Neural progenitor cell (in vitro differentiated cells): ENCODE data around the gene GMDS. TPM values are rescaled to one million over a fixed set of nuclear protein-coding genes. Genes with fewer than 3 reads are reported as not detected.

Experiments
- DNase-seq: peaks from one replicate; pipeline ENCODE4 v3.0.0-alpha.2; 2016; ENCODE audit warnings: low spot score
- H2AFZ ChIP-seq: fragments of 200-600 bp; sonication (generic); replicated peaks from 2 replicates; pipeline ENCODE4 v1.6.1; 2016; ENCODE audit warnings: antibody characterized with exemption
- H3F3A ChIP-seq: fragments of 200-600 bp; sonication (generic); 2 replicates; pipeline ENCODE4 v1.6.1; 2016; ENCODE audit warnings: antibody characterized with exemption, low read depth
- H3K27ac ChIP-seq: fragments of 200-600 bp; sonication (generic); 2 replicates; pipeline ENCODE4 v1.5.1; 2016; ENCODE audit warnings: mild to moderate bottlenecking
- H3K27me3 ChIP-seq: fragments of 200-600 bp; sonication (generic); 2 replicates; pipeline ENCODE4 v1.6.1; 2016; ENCODE audit warnings: mild to moderate bottlenecking, moderate library complexity
- H3K36me3 ChIP-seq: fragments of 200-600 bp; sonication (generic); 2 replicates; pipeline ENCODE4 v1.5.1; 2016
- H3K4me1 ChIP-seq: fragments of 200-600 bp; sonication (generic); 2 replicates; pipeline ENCODE4 v1.6.1; 2016; ENCODE audit warnings: mixed run types
- H3K4me2 ChIP-seq: fragments of 200-600 bp; sonication (generic); 2 replicates; pipeline ENCODE4 v1.6.1; 2016
- H3K4me3 ChIP-seq: fragments of 200-600 bp; sonication (generic); 2 replicates; pipeline ENCODE4 v1.5.1; 2016
- H3K79me2 ChIP-seq: fragments of 200-600 bp; sonication (generic); 2 replicates; pipeline ENCODE4 v1.6.1; 2016; ENCODE audit warnings: low read depth
- H3K9ac ChIP-seq: fragments of 200-600 bp; sonication (generic); 2 replicates; pipeline ENCODE4 v1.6.1; 2016
- H3K9me3 ChIP-seq: fragments of 200-600 bp; sonication (generic); 2 replicates; pipeline ENCODE4 v1.5.1; 2016; ENCODE audit warnings: low read depth
- H4K20me1 ChIP-seq: fragments of 200-600 bp; sonication (generic); 2 replicates; pipeline ENCODE4 v1.6.1; 2016; ENCODE audit warnings: low read depth
- H3K27ac Mint-ChIP-seq: 3 replicates; pipeline ENCODE4 v1.8.0; 2021; ENCODE audit warnings: mixed read lengths
- H3K27me3 Mint-ChIP-seq: 2 replicates; pipeline ENCODE4 v1.8.0; 2022; ENCODE audit warnings: low read depth, mild to moderate bottlenecking, inconsistent platforms, moderate library complexity, mixed read lengths; ENCODE audit not compliant: insufficient read depth
- H3K36me3 Mint-ChIP-seq: 3 replicates; pipeline ENCODE4 v1.8.0; 2021; ENCODE audit warnings: mixed read lengths
- H3K4me1 Mint-ChIP-seq: 3 replicates; pipeline ENCODE4 v1.8.0; 2021; ENCODE audit warnings: mixed read lengths
- H3K4me3 Mint-ChIP-seq: 3 replicates; pipeline ENCODE4 v1.8.0; 2021; ENCODE audit warnings: mild to moderate bottlenecking, moderate library complexity, mixed read lengths
- H3K9me3 Mint-ChIP-seq: 3 replicates; pipeline ENCODE4 v1.8.0; 2020; ENCODE audit warnings: mixed read lengths
- EZH2 ChIP-seq: fragments of 200-600 bp; sonication (generic); IDR thresholded peaks from 2 replicates; pipeline ENCODE4 v1.6.1; 2017; ENCODE audit warnings: antibody characterized with exemption, mild to moderate bottlenecking, moderate library complexity
- EZH2phosphoT487 ChIP-seq: fragments of 200-600 bp; sonication (generic); IDR thresholded peaks from 2 replicates; pipeline ENCODE4 v1.6.1; 2017; ENCODE audit warnings: antibody characterized with exemption
- total RNA-seq: library from RNA; depleted of rRNA; stranded (reverse); fragments of >200 nt; gene quantifications from 2 replicates; pipeline ENCODE4 v1.2.3, GENCODE V29; 2015; ENCODE audit warnings: low replicate concordance
- TF ChIP-seq, protein P1 (sequence below): fragments of 200-600 bp; sonication (generic); IDR thresholded peaks from 2 replicates; pipeline ENCODE4 v1.5.1; 2017; ENCODE audit warnings: antibody characterized with exemption, mild to moderate bottlenecking

The GMDS gene
- total RNA-seq, 1 donor from 2014 or later = 22.6 TPM

GRCh38 chr6:1915226-1915625 is 330.2 kb downstream of the GMDS start:
- Histone ChIP-seq H3K9me3 (no peaks in the 10 kb centered on the region), H3F3A (peaks cover 6% of the 10 kb centered on the region), H3K4me1 (peaks cover 10% of the 10 kb centered on the region), H3K36me3 (no peaks in the 10 kb centered on the region), H4K20me1 (no peaks in the 10 kb centered on the region), H3K79me2 (no peaks in the 10 kb centered on the region), H3K4me2 (no peak overlapping the region), H3K4me3 (no peak overlapping the region), H3K27me3 (no peaks in the 10 kb centered on the region), H3K9ac (no peak overlapping the region), H3K27ac (no peak overlapping the region), H2AFZ (no peak overlapping the region)
- Mint-ChIP-seq H3K27ac (no peak overlapping the region), H3K36me3 (no peaks in the 10 kb centered on the region), H3K4me1 (no peaks in the 10 kb centered on the region), H3K4me3 (no peak overlapping the region), H3K9me3 (no peaks in the 10 kb centered on the region), H3K27me3 (no peaks in the 10 kb centered on the region)
- TF ChIP-seq, protein P1, sequence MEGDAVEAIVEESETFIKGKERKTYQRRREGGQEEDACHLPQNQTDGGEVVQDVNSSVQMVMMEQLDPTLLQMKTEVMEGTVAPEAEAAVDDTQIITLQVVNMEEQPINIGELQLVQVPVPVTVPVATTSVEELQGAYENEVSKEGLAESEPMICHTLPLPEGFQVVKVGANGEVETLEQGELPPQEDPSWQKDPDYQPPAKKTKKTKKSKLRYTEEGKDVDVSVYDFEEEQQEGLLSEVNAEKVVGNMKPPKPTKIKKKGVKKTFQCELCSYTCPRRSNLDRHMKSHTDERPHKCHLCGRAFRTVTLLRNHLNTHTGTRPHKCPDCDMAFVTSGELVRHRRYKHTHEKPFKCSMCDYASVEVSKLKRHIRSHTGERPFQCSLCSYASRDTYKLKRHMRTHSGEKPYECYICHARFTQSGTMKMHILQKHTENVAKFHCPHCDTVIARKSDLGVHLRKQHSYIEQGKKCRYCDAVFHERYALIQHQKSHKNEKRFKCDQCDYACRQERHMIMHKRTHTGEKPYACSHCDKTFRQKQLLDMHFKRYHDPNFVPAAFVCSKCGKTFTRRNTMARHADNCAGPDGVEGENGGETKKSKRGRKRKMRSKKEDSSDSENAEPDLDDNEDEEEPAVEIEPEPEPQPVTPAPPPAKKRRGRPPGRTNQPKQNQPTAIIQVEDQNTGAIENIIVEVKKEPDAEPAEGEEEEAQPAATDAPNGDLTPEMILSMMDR = no peak
- TF ChIP-seq EZH2phosphoT487 (no peak), EZH2 (no peak)
- no peak for DNase-seq

- Mint-ChIP-seq H3K4me1 (peaks cover 10% of the 10 kb centered on the region), H3K36me3 (no peaks in the 10 kb centered on the region), H3K27ac (no peak overlapping the region), H3K4me3 (no peak overlapping the region), H3K27me3 (no peaks in the 10 kb centered on the region), H3K9me3 (no peaks in the 10 kb centered on the region)
- Histone ChIP-seq H3K27ac (no peak overlapping the region), H3K4me3 (no peak overlapping the region), H3K9me3 (no peaks in the 10 kb centered on the region), H3F3A (peaks cover 4% of the 10 kb centered on the region), H3K79me2 (no peaks in the 10 kb centered on the region), H3K9ac (no peak overlapping the region), H3K27me3 (no peaks in the 10 kb centered on the region), H3K36me3 (no peaks in the 10 kb centered on the region), H3K4me2 (no peak overlapping the region), H3K4me1 (peaks cover 12% of the 10 kb centered on the region), H4K20me1 (no peaks in the 10 kb centered on the region), H2AFZ (no peak overlapping the region)
- TF ChIP-seq EZH2 = no peak
- TF ChIP-seq EZH2phosphoT487 = no peak
- TF ChIP-seq, protein P1 = no peak
- no peak for DNase-seq
These were observed 331.8 kb downstream of the GMDS start for GRCh38 chr6:1913577-1913976.

- Histone ChIP-seq H3K9ac (no peak overlapping the region), H3K79me2 (no peaks in the 10 kb centered on the region), H3K4me2 (no peak overlapping the region), H4K20me1 (no peaks in the 10 kb centered on the region), H3K4me1 (peaks cover 12% of the 10 kb centered on the region), H3F3A (peaks cover 4% of the 10 kb centered on the region), H2AFZ (no peak overlapping the region), H3K36me3 (no peaks in the 10 kb centered on the region), H3K27ac (no peak overlapping the region), H3K27me3 (no peaks in the 10 kb centered on the region), H3K4me3 (no peak overlapping the region), H3K9me3 (no peaks in the 10 kb centered on the region)
- no peak overlapping the region for H3K4me3 Mint-ChIP-seq
- no peak for DNase-seq
- no peaks in the 10 kb centered on the region for H3K27me3 Mint-ChIP-seq
- no peaks in the 10 kb centered on the region for H3K36me3 Mint-ChIP-seq
- H3K9me3 Mint-ChIP-seq = no peaks in the 10 kb centered on the region
- no peak overlapping the region for H3K27ac Mint-ChIP-seq
- TF ChIP-seq EZH2 (no peak), EZH2phosphoT487 (no peak)
- TF ChIP-seq, protein P1 = no peak
- H3K4me1 Mint-ChIP-seq = peaks cover 11% of the 10 kb centered on the region
These were observed 332.7 kb downstream of the GMDS start for GRCh38 chr6:1912731-1913130.
